ENCODE data around the gene MUC5B.

- TF ChIP-seq EZH2 (IDR thresholded peaks at IDR 0.05; ENCODE audit: insufficient read depth, poor library complexity, severe bottlenecking) (no peak), EZH2phosphoT487 (IDR thresholded peaks at IDR 0.05; ENCODE audit: insufficient read depth, low read depth) (no peak)
Measured at GRCh38 chr11:1263010-1263409, 40.1 kb downstream of the MUC5B start.
